ENCODE measurements around the gene TMEM269.

- no peak for TF ChIP-seq CTCF (conservative IDR thresholded peaks at IDR 0.05; ENCODE audit: low read depth, low read length)
- no peak for TF ChIP-seq EZH2 (IDR thresholded peaks at IDR 0.05; ENCODE audit: borderline replicate concordance, low read depth, low read length, poor library complexity, severe bottlenecking)
Observed at GRCh38 chr1:42833981-42834380, 49.2 kb downstream of the TMEM269 start.

Measured in A673 (cell line).